Measurements from ENCODE around the gene OSBPL5.

The OSBPL5 gene

GRCh38 chr11:3096909-3097530 is 68.1 kb downstream of the OSBPL5 start:
- DNase-seq: no peak

GRCh38 chr11:3095712-3096361 is 69.3 kb downstream of the OSBPL5 start:
- DNase-seq: no peak

GRCh38 chr11:3094223-3094824 is 70.8 kb downstream of the OSBPL5 start:
- DNase-seq: no peak

GRCh38 chr11:3093281-3094191 is 71.6 kb downstream of the OSBPL5 start:
- DNase-seq: no peak

- no peak for DNase-seq
Measured at GRCh38 chr11:3092603-3093141, 72.4 kb downstream of the OSBPL5 start.

- peak; percentile 68 to 79 for DNase-seq
Measured at GRCh38 chr11:3091846-3092602, 73.1 kb downstream of the OSBPL5 start.

GRCh38 chr11:3091081-3091845 is 73.8 kb downstream of the OSBPL5 start:
- no peak for DNase-seq

- no peak for DNase-seq
Measured at GRCh38 chr11:3090096-3090901, 74.8 kb downstream of the OSBPL5 start.

- no peak for DNase-seq
Measured at GRCh38 chr11:3089236-3090061, 75.7 kb downstream of the OSBPL5 start.

- no peak for DNase-seq
Measured at GRCh38 chr11:3088806-3089205, 76.3 kb downstream of the OSBPL5 start.

- DNase-seq: no peak
Measured at GRCh38 chr11:3087821-3088800, 77.0 kb downstream of the OSBPL5 start.

GRCh38 chr11:3087373-3087772 is 77.7 kb downstream of the OSBPL5 start:
- no peak for DNase-seq

GRCh38 chr11:3086671-3087150 is 78.4 kb downstream of the OSBPL5 start:
- DNase-seq: no peak

- DNase-seq: no peak
Measured at GRCh38 chr11:3086114-3086513, 79.0 kb downstream of the OSBPL5 start.

- DNase-seq: no peak
Measured at GRCh38 chr11:3085052-3085451, 80.1 kb downstream of the OSBPL5 start.

GRCh38 chr11:3083321-3083720 is 81.8 kb downstream of the OSBPL5 start:
- no peak for DNase-seq

- DNase-seq: no peak
Measured at GRCh38 chr11:3081386-3081751, 83.7 kb downstream of the OSBPL5 start.

GRCh38 chr11:3080733-3081385 is 84.3 kb downstream of the OSBPL5 start:
- DNase-seq: no peak
